ENCODE measurements around the gene ZSCAN16. TPM values are rescaled to one million over a fixed set of nuclear protein-coding genes. Genes with fewer than 3 reads are reported as not detected.

Gene ZSCAN16
- total and polyA plus RNA-seq, 9 of the 15 experiments (the other 6 are each of a cell fraction or from before 2014, with no cell fraction given) = 0.08 TPM; not detected in 8

- no peak for TF ChIP-seq HBP1 (CRISPR knock-in tag; IDR thresholded peaks at IDR 0.05)
- peak in 1 of 2 experiments; percentile 87; a peak in 2 of 4 replicates for TF ChIP-seq NONO (IDR thresholded peaks at IDR 0.05; ENCODE audit: low read depth in 2 of 2, low read length in 1 of 2)
- TF ChIP-seq TAL1 (IDR thresholded peaks at IDR 0.05) = no peak; the same call in 1 of the 2 replicates
- TF ChIP-seq U2AF2 (optimal IDR thresholded peaks at IDR 0.05; ENCODE audit: low read depth, low read length) = no peak
- TF ChIP-seq MYBL2 (IDR thresholded peaks at IDR 0.05; ENCODE audit: low read depth) = 0 out of 2 replicates have a peak, but pooled peaks have one; percentile 46
- no peak for TF ChIP-seq MYBL2 (CRISPR knock-in tag; IDR thresholded peaks at IDR 0.05; ENCODE audit: borderline replicate concordance)
- TF ChIP-seq SAP30 (IDR thresholded peaks at IDR 0.05; ENCODE audit: borderline replicate concordance, insufficient read depth, low read depth, low read length, poor library complexity, severe bottlenecking) = peak; percentile 92
- TF ChIP-seq SRF (CRISPR knock-in tag; IDR thresholded peaks at IDR 0.05) = peak in 1 of 2 experiments; percentile 54; a peak in 1 of 4 replicates
- TF ChIP-seq SRSF1 (IDR thresholded peaks at IDR 0.05; ENCODE audit: low read depth, low read length) = no peak
- TF ChIP-seq, protein P1, sequence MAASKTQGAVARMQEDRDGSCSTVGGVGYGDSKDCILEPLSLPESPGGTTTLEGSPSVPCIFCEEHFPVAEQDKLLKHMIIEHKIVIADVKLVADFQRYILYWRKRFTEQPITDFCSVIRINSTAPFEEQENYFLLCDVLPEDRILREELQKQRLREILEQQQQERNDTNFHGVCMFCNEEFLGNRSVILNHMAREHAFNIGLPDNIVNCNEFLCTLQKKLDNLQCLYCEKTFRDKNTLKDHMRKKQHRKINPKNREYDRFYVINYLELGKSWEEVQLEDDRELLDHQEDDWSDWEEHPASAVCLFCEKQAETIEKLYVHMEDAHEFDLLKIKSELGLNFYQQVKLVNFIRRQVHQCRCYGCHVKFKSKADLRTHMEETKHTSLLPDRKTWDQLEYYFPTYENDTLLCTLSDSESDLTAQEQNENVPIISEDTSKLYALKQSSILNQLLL (CRISPR knock-in tag; IDR thresholded peaks at IDR 0.05; ENCODE audit: borderline replicate concordance) = no peak
- TF ChIP-seq TEAD4 (IDR thresholded peaks at IDR 0.05; ENCODE audit: low read length) = peak; percentile 74
- no peak for TF ChIP-seq TEAD4 (CRISPR knock-in tag; IDR thresholded peaks at IDR 0.05; ENCODE audit: borderline replicate concordance)
- peak; percentile 73; the same call in 1 of the 2 replicates for TF ChIP-seq CBX1 (IDR thresholded peaks at IDR 0.05; ENCODE audit: low read depth)
- no peak for TF ChIP-seq ZNF316 (IDR thresholded peaks at IDR 0.05)
- TF ChIP-seq TGIF2 (CRISPR knock-in tag; IDR thresholded peaks at IDR 0.05) = no peak; the same call in 1 of the 2 replicates
- TF ChIP-seq ZNF3 (CRISPR knock-in tag; IDR thresholded peaks at IDR 0.05) = no peak
Observed at GRCh38 chr6:28080631-28081485, 43.6 kb upstream of the ZSCAN16 start (continued).
